GM10248 (cell line): Measurements from ENCODE around the gene OR2T34.
"Not testable (repeated sequence)": the region's sequence is repeated elsewhere in the genome, so short reads cannot be mapped to it uniquely, and the experiment has no call there.

ENCODE experiments used
- CTCF ChIA-PET: fragments of 300-600 bp; sonication (Branson Sonifier 250); formaldehyde crosslinking; extraction: SDS; loops from one replicate; lab custom pipeline; 2021; ENCODE audit warnings: antibody characterized with exemption; lab: Yijun Ruan, JAX
- POLR2A ChIA-PET: fragments of 350-650 bp; sonication (Branson Sonifier 250); formaldehyde crosslinking; extraction: SDS; loops from one replicate; lab custom pipeline; 2020; ENCODE audit warnings: antibody characterized with exemption; lab: Yijun Ruan, JAX
- DNase-seq: peaks from one replicate; pipeline ENCODE4 v3.0.0; 2012; ENCODE audit errors: extremely low spot score
- CTCF ChIP-seq: IDR thresholded peaks from 2 replicates; pipeline ENCODE4 v1.5.1; 2012; ENCODE audit warnings: mild to moderate bottlenecking, low read depth; ENCODE audit errors: extremely low read depth, missing control alignments, control extremely low read depth

The OR2T34 gene

GRCh38 chr1:248590055-248590454 lies 15.5 kb upstream of the OR2T34 start:
- DNase-seq, result no peak
- POLR2A ChIA-PET, result no interaction called here
- no peak for TF ChIP-seq CTCF
- CTCF ChIA-PET, result interaction anchor here (1.5 kb wide), 1 partner anchor 14 kb away, joined by 4 read pairs; no protein-coding TSS in a partner anchor

- no peak for TF ChIP-seq CTCF
- DNase-seq, result no peak
- POLR2A ChIA-PET, result no interaction called here
- CTCF ChIA-PET, result interaction anchor here (1.5 kb wide), 1 partner anchor 15 kb away, joined by 4 read pairs; no protein-coding TSS in a partner anchor
Observed at GRCh38 chr1:248589334-248589733, 14.8 kb upstream of the OR2T34 start.

GRCh38 chr1:248585266-248585665 lies 10.7 kb upstream of the OR2T34 start:
- TF ChIP-seq CTCF, result no peak
- CTCF ChIA-PET, result no interaction called here
- DNase-seq, result no peak
- POLR2A ChIA-PET, result no interaction called here

- CTCF ChIA-PET, result no interaction called here
- DNase-seq, result no peak
Observed at GRCh38 chr1:248576260-248576980, 1.9 kb upstream of the OR2T34 start.

GRCh38 chr1:248573856-248574255 lies 701 bp downstream of the OR2T34 start:
- DNase-seq, POLR2A ChIA-PET, CTCF ChIA-PET: not testable (repeated sequence)

More at GRCh38 chr1:248576260-248576980, 1.9 kb upstream of the OR2T34 start:
- POLR2A ChIA-PET, result no interaction called here
- no peak for TF ChIP-seq CTCF

GRCh38 chr1:248572049-248572448 lies 2.5 kb downstream of the OR2T34 start:
- POLR2A ChIA-PET, CTCF ChIA-PET, DNase-seq: not testable (repeated sequence)

GRCh38 chr1:248570811-248571210 lies 3.7 kb downstream of the OR2T34 start:
- POLR2A ChIA-PET, CTCF ChIA-PET, DNase-seq: not testable (repeated sequence)

- POLR2A ChIA-PET, CTCF ChIA-PET, DNase-seq: not testable (repeated sequence)
Observed at GRCh38 chr1:248569049-248569448, 5.5 kb downstream of the OR2T34 start.

GRCh38 chr1:248565530-248566373 lies 8.8 kb downstream of the OR2T34 start:
- CTCF ChIA-PET, POLR2A ChIA-PET, DNase-seq: not testable (repeated sequence)

- POLR2A ChIA-PET, DNase-seq, CTCF ChIA-PET: not testable (repeated sequence)
Observed at GRCh38 chr1:248562672-248563071, 11.9 kb downstream of the OR2T34 start, which contains the start of gene OR2T29. OR2T29 (minus strand) TSS chr1:248562772; CDS start chr1:248559491, 3,281 bp downstream.

- CTCF ChIA-PET, DNase-seq, POLR2A ChIA-PET: not testable (repeated sequence)
Observed at GRCh38 chr1:248551027-248551426, 23.5 kb downstream of the OR2T34 start.

GRCh38 chr1:248547383-248547782 lies 27.2 kb downstream of the OR2T34 start:
- CTCF ChIA-PET, POLR2A ChIA-PET, DNase-seq: not testable (repeated sequence)

GRCh38 chr1:248537449-248537848 lies 37.1 kb downstream of the OR2T34 start:
- CTCF ChIA-PET, DNase-seq, POLR2A ChIA-PET: not testable (repeated sequence)
